Activated CD8-positive, alpha-beta T cell treated with anti-CD3 and anti-CD28 coated beads for 36 hours (primary cell): ENCODE measurements around the gene HOXC9. TPM values are rescaled to one million over a fixed set of nuclear protein-coding genes. Genes with fewer than 3 reads are reported as not detected.

Source experiments
- ATAC-seq: fragments of 200-7000 bp; cut with Tn5 transposase; one replicate; pipeline ENCODE4 v1.10.0; 2021; ENCODE audit warnings: mild to moderate bottlenecking, moderate library complexity
- CTCF ChIA-PET: fragments of 350-600 bp; sonication (Branson Sonifier 250); formaldehyde crosslinking; loops from one replicate; lab custom pipeline; 2021; ENCODE audit warnings: antibody characterized with exemption; lab: Charles Lee
- POLR2A ChIA-PET: fragments of 350-600 bp; sonication (Branson Sonifier 250); formaldehyde crosslinking; loops from one replicate; lab custom pipeline; 2021; ENCODE audit warnings: antibody characterized with exemption; lab: Charles Lee
- DNase-seq: peaks from one replicate; pipeline ENCODE4 v3.0.0-alpha.2; 2020
- H3K27ac Mint-ChIP-seq: one replicate; pipeline ENCODE4 v1.8.0; 2021; ENCODE audit warnings: mild to moderate bottlenecking, mixed read lengths
- H3K27me3 Mint-ChIP-seq: one replicate; pipeline ENCODE4 v1.8.0; 2021; ENCODE audit warnings: mixed read lengths
- H3K36me3 Mint-ChIP-seq: one replicate; pipeline ENCODE4 v1.8.0; 2021; ENCODE audit warnings: low read depth, mixed read lengths
- H3K4me1 Mint-ChIP-seq: one replicate; pipeline ENCODE4 v1.8.0; 2021; ENCODE audit warnings: low read depth, mixed read lengths
- H3K4me3 Mint-ChIP-seq: one replicate; pipeline ENCODE4 v1.8.0; 2021; ENCODE audit warnings: mild to moderate bottlenecking, moderate library complexity, mixed read lengths
- H3K9me3 Mint-ChIP-seq: one replicate; pipeline ENCODE4 v1.8.0; 2021; ENCODE audit warnings: mixed read lengths
- intact Hi-C: fragments of 100-400 bp; cut with micrococcal nuclease; formaldehyde crosslinking; loops from one replicate; pipeline ENCODE4 v1.10.0; 2022
- total RNA-seq, 2 experiments: library from RNA; stranded (reverse); gene quantifications; one replicate each; pipeline ENCODE4 v1.2.3, GENCODE V29; 2021
- TF ChIP-seq, protein P1 (sequence below): fragments of 200-600 bp; IDR thresholded peaks from one replicate; pipeline ENCODE4 v1.8.0; 2022; ENCODE audit warnings: antibody characterized with exemption, mild to moderate bottlenecking

HOXC9 gene
- total RNA-seq, 2 experiments from 2014 or later, result not detected

DNA sequence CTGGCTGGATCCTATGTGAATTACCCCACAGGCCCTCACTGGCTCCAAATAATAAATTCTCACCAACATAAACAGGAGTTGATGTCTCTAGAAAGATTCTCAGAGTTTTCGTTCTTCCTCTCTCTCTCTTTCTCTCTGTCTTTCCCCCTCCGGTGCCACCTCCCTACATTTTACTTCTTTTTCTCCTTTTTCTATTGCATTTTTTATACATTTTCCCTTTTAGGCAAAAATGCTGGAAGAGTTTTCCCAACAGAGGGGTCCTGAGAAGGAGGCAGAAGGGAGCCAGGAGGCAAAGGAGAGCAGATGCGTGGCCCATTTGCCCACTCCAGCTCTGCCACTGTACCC lies 27.5 kb downstream of the HOXC9 start:
- DNase-seq (no peak), ATAC-seq (no peak)
- no peaks in the 10 kb centered on the region for H3K9me3 Mint-ChIP-seq
- ChIA-PET CTCF (interaction anchor here (0.9 to 2.4 kb wide), 7 partner anchors 10 to 189 kb away, joined by 3 to 12 read pairs (median 3); no protein-coding TSS in a partner anchor), POLR2A (interaction anchor here (0.6 kb wide), 1 partner anchor 350 kb away, joined by 5 read pairs; no protein-coding TSS in a partner anchor)
- peaks cover 74% of the 10 kb centered on the region for H3K27me3 Mint-ChIP-seq
- H3K36me3 Mint-ChIP-seq, result no peaks in the 10 kb centered on the region
- H3K4me1 Mint-ChIP-seq, result peaks cover 11% of the 10 kb centered on the region
- intact Hi-C loops, result loop anchor here (5.0 kb wide), 1 partner anchor 40 kb away; the partner anchor contains the start of gene HOXC10
- H3K27ac Mint-ChIP-seq, result no peak overlapping the region
- H3K4me3 Mint-ChIP-seq, result no peak overlapping the region
- TF ChIP-seq, protein P1, sequence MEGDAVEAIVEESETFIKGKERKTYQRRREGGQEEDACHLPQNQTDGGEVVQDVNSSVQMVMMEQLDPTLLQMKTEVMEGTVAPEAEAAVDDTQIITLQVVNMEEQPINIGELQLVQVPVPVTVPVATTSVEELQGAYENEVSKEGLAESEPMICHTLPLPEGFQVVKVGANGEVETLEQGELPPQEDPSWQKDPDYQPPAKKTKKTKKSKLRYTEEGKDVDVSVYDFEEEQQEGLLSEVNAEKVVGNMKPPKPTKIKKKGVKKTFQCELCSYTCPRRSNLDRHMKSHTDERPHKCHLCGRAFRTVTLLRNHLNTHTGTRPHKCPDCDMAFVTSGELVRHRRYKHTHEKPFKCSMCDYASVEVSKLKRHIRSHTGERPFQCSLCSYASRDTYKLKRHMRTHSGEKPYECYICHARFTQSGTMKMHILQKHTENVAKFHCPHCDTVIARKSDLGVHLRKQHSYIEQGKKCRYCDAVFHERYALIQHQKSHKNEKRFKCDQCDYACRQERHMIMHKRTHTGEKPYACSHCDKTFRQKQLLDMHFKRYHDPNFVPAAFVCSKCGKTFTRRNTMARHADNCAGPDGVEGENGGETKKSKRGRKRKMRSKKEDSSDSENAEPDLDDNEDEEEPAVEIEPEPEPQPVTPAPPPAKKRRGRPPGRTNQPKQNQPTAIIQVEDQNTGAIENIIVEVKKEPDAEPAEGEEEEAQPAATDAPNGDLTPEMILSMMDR, result no peak

DNA sequence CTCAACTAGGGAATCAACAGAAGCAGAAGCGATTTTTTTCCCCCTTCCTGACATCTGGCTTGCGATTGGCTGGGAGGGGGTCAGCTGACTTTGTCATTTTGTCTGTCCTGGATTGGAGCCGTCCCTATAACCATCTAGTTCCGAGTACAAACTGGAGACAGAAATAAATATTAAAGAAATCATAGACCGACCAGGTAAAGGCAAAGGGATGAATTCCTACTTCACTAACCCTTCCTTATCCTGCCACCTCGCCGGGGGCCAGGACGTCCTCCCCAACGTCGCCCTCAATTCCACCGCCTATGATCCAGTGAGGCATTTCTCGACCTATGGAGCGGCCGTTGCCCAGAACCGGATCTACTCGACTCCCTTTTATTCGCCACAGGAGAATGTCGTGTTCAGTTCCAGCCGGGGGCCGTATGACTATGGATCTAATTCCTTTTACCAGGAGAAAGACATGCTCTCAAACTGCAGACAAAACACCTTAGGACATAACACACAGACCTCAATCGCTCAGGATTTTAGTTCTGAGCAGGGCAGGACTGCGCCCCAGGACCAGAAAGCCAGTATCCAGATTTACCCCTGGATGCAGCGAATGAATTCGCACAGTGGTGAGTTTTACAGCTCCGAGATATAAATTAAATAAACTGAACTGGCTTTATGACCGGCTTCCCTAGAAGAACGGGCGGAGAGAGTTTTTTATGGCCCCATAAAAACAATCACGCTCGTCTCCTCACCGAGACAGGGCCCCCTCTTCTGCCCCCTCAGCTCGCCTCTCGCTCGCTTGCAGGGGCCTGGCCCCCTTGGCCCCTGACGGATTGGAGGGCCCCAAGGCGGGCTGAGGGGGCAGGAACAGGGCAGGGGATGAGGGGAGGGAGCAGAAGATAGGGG lies 28.6 kb downstream of the HOXC9 start, which contains the start of gene HOXC6:
Gene HOXC6 (plus strand): TSS at position 127 of the 888 bp plus-strand sequence. CDS start 82 bp downstream, at position 209.
- no peak within 1 kb of the TSS for H3K27ac Mint-ChIP-seq
- peaks cover 17% of the 10 kb centered on the region for H3K4me1 Mint-ChIP-seq
- no peaks in the 10 kb centered on the region for H3K9me3 Mint-ChIP-seq
- no peak within 1 kb of the TSS for H3K4me3 Mint-ChIP-seq
- ChIA-PET POLR2A (no interaction called here), CTCF (interaction anchor here (1.3 to 1.8 kb wide), 2 partner anchors 13 to 23 kb away, joined by 3 to 6 read pairs; no protein-coding TSS in a partner anchor)
- H3K36me3 Mint-ChIP-seq, result no peaks in the 10 kb centered on the region
- intact Hi-C loops, result loop anchor here (5.0 kb wide), 1 partner anchor 41 kb away; the partner anchor contains the start of gene HOXC10
- no peak for DNase-seq
- no peak for ATAC-seq
- peaks cover 73% of the 10 kb centered on the region for H3K27me3 Mint-ChIP-seq
- TF ChIP-seq, protein P1, result no peak

DNA sequence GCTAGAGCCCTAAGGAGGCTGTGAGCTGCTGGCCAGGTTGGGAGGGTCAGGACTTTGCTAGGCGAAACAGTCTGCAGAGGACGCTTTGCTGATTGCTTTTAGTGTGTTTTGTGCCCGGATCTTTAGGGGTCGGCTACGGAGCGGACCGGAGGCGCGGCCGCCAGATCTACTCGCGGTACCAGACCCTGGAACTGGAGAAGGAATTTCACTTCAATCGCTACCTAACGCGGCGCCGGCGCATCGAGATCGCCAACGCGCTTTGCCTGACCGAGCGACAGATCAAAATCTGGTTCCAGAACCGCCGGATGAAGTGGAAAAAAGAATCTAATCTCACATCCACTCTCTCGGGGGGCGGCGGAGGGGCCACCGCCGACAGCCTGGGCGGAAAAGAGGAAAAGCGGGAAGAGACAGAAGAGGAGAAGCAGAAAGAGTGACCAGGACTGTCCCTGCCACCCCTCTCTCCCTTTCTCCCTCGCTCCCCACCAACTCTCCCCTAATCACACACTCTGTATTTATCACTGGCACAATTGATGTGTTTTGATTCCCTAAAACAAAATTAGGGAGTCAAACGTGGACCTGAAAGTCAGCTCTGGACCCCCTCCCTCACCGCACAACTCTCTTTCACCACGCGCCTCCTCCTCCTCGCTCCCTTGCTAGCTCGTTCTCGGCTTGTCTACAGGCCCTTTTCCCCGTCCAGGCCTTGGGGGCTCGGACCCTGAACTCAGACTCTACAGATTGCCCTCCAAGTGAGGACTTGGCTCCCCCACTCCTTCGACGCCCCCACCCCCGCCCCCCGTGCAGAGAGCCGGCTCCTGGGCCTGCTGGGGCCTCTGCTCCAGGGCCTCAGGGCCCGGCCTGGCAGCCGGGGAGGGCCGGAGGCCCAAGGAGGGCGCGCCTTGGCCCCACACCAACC lies 29.8 kb downstream of the HOXC9 start:
- TF ChIP-seq, protein P1, result no peak
- Mint-ChIP-seq H3K9me3 (no peaks in the 10 kb centered on the region), H3K4me1 (peaks cover 21% of the 10 kb centered on the region), H3K36me3 (no peaks in the 10 kb centered on the region), H3K27me3 (peaks cover 68% of the 10 kb centered on the region), H3K4me3 (no peak overlapping the region), H3K27ac (no peak overlapping the region)
- ChIA-PET CTCF (interaction anchor here (0.8 to 5.6 kb wide), 7 partner anchors 24 to 177 kb away, joined by 3 to 140 read pairs (median 37); partner anchors contain the start of genes HOXC10, HOXC4 and SMUG1), POLR2A (interaction anchor here (1.4 kb wide), 1 partner anchor 24 kb away, joined by 3 read pairs; no protein-coding TSS in a partner anchor)
- intact Hi-C loops, result loop anchor here (5.0 kb wide), 1 partner anchor 42 kb away; the partner anchor contains the start of gene HOXC10
- no peak for ATAC-seq
- DNase-seq, result no peak

DNA sequence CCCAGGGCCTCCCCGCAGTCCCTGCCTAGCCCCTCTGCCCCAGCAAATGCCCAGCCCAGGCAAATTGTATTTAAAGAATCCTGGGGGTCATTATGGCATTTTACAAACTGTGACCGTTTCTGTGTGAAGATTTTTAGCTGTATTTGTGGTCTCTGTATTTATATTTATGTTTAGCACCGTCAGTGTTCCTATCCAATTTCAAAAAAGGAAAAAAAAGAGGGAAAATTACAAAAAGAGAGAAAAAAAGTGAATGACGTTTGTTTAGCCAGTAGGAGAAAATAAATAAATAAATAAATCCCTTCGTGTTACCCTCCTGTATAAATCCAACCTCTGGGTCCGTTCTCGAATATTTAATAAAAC lies 30.5 kb downstream of the HOXC9 start:
- Mint-ChIP-seq H3K4me1 (peaks cover 21% of the 10 kb centered on the region), H3K4me3 (no peak overlapping the region), H3K27me3 (peaks cover 72% of the 10 kb centered on the region), H3K27ac (no peak overlapping the region), H3K36me3 (no peaks in the 10 kb centered on the region), H3K9me3 (no peaks in the 10 kb centered on the region)
- intact Hi-C loops, result no loop called here
- DNase-seq (no peak), ATAC-seq (no peak)
- ChIA-PET POLR2A (interaction anchor here (1.4 kb wide), 1 partner anchor 25 kb away, joined by 3 read pairs; no protein-coding TSS in a partner anchor), CTCF (interaction anchor here (0.8 to 5.6 kb wide), 7 partner anchors 23 to 177 kb away, joined by 3 to 140 read pairs (median 37); partner anchors contain the start of genes HOXC4 and SMUG1)
- TF ChIP-seq, protein P1, result no peak
